VCaP (cell line): ENCODE data around the gene KRTAP1-1.
A peak's percentile ranks its signal among the peaks of the same experiment; 100 is the strongest.
"Not testable (repeated sequence)": the region's sequence is repeated elsewhere in the genome, so short reads cannot be mapped to it uniquely, and the experiment has no call there.

Experiments used
- H3K27ac ChIP-seq: fragments of 450-650 bp; 2 replicates; pipeline ENCODE4 v1.5.1; 2017
- CTCF ChIP-seq: fragments of 450-650 bp; conservative IDR thresholded peaks from 2 replicates; pipeline ENCODE4 v1.5.1; 2017; ENCODE audit warnings: mild to moderate bottlenecking, moderate library complexity

The KRTAP1-1 gene

GRCh38 chr17:41040783-41041571 is at the start of gene KRTAP1-1:
Gene KRTAP1-1 (minus strand): TSS chr17:41041450. CDS start chr17:41041397, 53 bp downstream.
- TF ChIP-seq CTCF = 0 out of 2 replicates have a peak, but pooled peaks have one; percentile 12
- not testable (repeated sequence) for H3K27ac ChIP-seq

GRCh38 chr17:41088760-41089352 is 47.6 kb upstream of the KRTAP1-1 start:
- not testable (repeated sequence) for H3K27ac ChIP-seq

- not testable (repeated sequence) for H3K27ac ChIP-seq
Observed at GRCh38 chr17:41084100-41084856, 43.0 kb upstream of the KRTAP1-1 start, which contains the start of gene KRTAP4-7. Gene KRTAP4-7 (plus strand): TSS chr17:41084150. CDS start chr17:41084207, 57 bp downstream.

- not testable (repeated sequence) for H3K27ac ChIP-seq
Observed at GRCh38 chr17:41083427-41083826, 42.2 kb upstream of the KRTAP1-1 start.

- no peak overlapping the region for H3K27ac ChIP-seq
- no peak for TF ChIP-seq CTCF
Observed at GRCh38 chr17:41082626-41083025, 41.4 kb upstream of the KRTAP1-1 start.

- no peak overlapping the region for H3K27ac ChIP-seq
- no peak for TF ChIP-seq CTCF
Observed at GRCh38 chr17:41076788-41077187, 35.5 kb upstream of the KRTAP1-1 start.

- no peak overlapping the region for H3K27ac ChIP-seq
- TF ChIP-seq CTCF = no peak
Observed at GRCh38 chr17:41073676-41074075, 32.4 kb upstream of the KRTAP1-1 start.

- H3K27ac ChIP-seq = no peak overlapping the region
- TF ChIP-seq CTCF = no peak
Observed at GRCh38 chr17:41071606-41072360, 30.5 kb upstream of the KRTAP1-1 start.
